ENCODE results near the gene AIG1.
"Not testable (repeated sequence)": the region's sequence is repeated elsewhere in the genome, so short reads cannot be mapped to it uniquely, and the experiment has no call there.

AIG1 gene

GRCh38 chr6:143135325-143135724 lies 74.6 kb downstream of the AIG1 start:
- DNase-seq: no peak

DNA sequence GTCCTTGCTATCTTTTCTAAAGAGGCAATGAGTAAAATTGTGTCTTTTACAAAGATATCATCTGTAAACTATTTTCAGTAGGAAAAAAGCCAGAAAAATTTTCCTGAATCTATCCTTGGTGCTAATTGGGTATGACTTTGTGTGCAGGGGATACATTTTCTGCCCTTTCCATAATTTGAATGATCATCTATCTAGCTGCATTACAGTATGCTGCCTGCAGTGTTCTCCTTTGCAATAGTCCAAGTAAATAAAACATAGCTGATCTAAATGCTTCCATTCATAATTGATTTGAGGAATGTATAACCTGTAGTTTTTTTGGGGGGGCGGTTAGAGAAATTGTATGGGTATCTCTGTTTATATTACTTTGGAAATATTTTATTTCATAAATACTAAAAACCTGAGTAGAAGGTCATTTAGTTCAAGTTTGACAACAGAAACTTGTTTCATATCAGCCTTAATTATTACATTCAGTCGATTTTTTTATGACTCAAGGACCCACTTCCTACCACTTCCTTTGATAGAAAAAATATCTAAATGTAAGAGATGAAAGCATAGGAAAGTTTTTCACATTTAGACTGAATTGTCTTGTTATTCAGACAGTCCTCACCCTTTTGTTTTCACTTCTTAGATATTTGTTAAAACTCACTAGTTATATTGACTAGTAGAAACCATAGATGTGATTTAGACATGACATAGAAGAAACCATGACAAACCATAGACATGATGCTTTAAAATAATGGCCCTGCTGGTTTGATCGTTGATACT lies 75.3 kb downstream of the AIG1 start:
- no peak for DNase-seq

GRCh38 chr6:143136647-143137046 lies 76.0 kb downstream of the AIG1 start:
- DNase-seq: no peak

DNA sequence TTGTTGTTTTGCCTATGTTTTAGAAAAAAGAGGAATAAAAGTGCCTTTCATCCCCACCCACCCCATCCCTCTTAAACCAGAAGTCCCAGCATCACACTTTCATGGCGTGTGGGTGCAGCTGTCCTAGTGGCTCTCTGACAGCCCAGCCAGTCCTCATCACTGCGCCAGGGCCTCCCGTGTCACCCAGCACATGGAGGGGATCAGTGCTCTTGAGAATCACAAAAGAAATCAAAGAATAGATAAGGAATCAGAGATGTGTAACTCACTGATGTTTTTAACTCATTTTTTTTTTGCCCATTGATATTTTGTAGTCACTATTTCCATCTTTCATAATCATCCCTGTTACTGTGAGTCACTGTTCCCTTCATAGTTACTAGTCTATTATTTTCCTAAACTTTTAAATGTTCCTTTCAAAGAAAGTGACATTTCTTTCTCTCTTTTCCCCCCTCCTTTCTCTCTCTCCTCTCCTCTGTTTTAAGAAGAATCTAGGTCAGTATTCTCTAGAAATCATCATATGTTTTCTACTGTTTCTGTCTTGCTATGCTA lies 78.6 kb downstream of the AIG1 start:
- DNase-seq: no peak

- peak in 1 of 4 experiments; percentile 6 for DNase-seq
These were observed 79.2 kb downstream of the AIG1 start for GRCh38 chr6:143139884-143140283.

DNA sequence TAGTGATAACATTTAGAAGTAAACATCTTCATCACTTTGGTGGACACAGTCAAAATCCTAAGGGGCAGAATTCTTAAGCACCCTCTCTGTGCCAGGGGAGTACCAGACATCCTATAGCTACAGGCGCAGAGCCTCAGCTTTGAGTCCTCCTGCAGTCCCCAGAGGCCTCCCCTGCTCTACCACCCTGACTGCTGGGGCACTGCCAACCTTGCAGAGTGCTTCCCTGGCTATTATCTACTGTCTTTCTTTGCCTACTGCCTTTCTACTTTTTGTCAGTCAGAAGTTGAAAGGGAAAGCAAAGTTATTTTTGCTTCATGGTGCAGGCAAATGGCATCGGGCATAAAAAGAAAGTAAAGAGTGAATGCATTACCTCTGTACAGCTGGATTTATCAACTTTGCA lies 80.1 kb downstream of the AIG1 start:
- DNase-seq: no peak

GRCh38 chr6:143141442-143141841 lies 80.8 kb downstream of the AIG1 start:
- DNase-seq: no peak

- no peak for DNase-seq
These were observed 85.6 kb downstream of the AIG1 start for GRCh38 chr6:143146186-143146851.

- DNase-seq: no peak
These were observed 89.1 kb downstream of the AIG1 start for GRCh38 chr6:143149771-143150170.

- DNase-seq: no peak
These were observed 89.6 kb downstream of the AIG1 start for GRCh38 chr6:143150281-143150680.

DNA sequence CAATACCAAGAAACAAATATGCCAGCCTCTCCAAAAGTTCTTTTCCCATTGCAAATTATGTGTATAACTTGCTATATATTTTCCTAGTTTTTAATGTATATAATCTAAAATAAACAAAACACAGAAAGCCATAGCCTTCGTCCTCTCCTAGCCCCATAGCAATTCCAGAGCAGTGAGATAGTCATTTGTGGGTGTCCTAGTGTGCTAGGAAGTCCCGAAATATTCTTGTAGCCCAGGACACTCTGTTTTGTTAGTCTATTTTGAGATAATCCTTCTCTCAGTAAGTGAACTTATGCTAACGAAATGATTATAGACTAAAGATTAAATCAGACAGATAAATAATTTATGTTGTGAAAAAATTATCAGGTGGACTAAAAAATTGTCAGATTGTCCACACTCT lies 90.7 kb downstream of the AIG1 start:
- no peak for DNase-seq

GRCh38 chr6:143155681-143156080 lies 95.0 kb downstream of the AIG1 start:
- no peak for DNase-seq

DNA sequence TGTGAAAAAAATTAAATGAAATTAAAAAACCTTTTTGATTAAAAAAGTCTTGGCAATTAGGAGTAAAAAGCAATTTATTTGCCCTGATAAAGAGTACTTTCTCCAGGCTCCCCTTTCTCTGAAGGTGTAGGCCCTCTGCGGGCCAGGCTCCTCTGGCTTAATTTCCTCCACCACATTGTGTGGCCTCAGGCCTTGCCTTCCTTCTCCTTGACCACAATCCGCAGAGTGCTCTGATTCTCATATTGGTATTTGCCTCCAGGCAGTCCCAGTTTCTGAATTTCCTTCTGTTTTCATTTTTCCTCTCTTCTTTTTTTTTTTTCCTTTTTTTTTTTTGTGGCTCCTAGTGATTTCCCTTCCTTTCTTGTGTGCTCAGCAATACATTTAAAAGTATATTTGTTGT lies 96.4 kb downstream of the AIG1 start:
- no peak for DNase-seq

- no peak for DNase-seq
These were observed 97.5 kb downstream of the AIG1 start for GRCh38 chr6:143158113-143158581.

- DNase-seq: no peak
These were observed 98.3 kb downstream of the AIG1 start for GRCh38 chr6:143159001-143159400.

DNA sequence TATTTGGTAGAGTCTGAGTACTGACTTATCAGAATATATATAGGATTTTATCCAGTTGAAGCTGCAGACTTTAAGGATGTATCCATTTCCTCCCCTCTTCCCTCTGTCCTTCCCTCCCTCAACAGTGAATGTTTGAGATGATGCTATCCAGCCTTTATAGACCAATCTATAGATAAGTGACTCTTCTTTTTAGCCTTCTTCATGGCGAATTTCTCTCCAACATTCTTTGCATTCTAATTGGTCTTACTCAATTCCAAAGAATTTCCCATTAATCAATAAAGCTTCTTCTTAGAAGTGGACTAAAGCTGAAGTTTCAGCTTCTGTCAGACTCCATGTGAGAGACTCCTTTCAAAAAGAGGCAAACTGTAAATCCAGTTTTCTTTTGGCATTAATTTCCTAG lies 99.3 kb downstream of the AIG1 start:
- DNase-seq: no peak

DNA sequence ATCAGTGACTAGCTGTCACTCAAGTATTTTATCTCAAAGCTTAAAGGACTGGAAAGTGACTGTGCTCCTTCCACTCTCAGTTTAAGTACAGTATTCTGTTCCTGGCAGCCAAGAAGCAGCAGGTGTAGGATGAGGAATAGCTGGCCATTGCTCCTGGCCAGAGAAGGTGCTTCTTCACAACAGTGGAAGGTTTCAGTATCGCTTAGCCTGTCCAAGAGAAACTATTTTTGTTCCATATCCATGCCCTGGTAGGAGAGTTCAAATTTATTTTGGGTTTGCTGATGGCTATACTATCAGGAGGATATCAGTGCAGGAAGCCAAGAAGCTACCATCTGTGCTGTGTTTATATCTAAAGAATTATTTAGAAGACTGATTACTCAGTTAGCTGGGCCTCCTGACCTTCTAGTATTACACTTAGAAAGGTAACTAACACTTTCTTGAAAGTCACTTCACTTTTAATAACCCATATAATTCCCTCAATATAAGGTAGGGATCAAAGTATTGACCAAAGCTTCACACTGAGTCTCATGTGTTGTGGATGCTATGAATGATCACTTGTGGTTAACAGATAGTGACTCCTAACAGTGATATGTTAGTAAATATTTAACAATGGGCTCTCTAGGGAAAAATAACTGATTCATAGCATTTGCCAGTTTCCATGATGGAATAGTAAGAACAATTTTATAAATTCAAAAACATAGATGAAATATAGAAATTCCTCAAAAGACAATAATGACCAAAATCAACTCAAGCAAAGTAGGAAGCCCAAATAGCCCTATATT lies 99.9 kb downstream of the AIG1 start:
- DNase-seq: no peak

DNA sequence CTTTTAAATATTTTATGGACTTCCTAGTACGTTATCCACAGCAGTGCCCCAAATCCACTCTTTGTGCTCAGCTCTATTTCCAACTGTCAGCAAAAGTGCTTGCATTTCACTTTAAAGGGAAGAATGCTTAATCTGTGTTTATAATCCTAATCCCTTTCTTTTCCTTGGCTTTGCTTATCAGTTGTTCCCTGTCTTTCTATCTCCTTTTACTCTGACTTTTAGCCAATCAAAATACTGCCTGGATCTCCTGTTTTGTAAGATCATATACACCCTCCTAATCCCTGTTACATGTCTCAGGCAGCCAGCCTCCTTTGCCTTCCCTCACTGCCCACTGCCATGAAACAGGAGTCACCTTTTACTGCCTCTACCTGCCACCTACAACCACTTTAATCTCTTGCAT lies 102.9 kb downstream of the AIG1 start:
- no peak for DNase-seq

- no peak for DNase-seq
These were observed 103.9 kb downstream of the AIG1 start for GRCh38 chr6:143164565-143165105.

DNA sequence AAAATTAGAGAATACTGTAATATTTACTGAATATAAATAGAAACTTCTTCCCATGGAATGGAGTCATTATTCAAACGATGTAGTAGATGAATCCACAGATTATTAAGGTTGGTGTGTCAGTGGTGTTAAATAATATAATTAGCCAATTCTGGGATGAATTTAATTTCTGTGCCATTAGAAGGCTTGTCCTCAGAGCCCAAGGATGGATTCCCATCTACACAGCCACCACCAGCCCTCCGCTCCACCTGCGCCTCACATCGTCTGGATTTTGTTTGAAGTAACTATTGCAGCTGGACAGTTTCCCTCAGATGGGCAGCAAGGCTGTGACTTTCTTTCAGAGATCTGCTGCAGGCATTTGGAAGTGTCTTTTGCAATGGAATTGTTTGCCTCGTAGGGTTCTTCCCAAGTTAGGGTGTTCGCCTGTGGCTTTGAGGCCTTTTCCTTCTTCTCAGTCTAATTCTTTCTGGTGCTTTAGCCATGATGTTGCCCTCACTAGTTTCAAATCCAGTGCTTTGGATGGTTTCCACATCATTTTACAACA lies 104.7 kb downstream of the AIG1 start:
- no peak for DNase-seq

DNA sequence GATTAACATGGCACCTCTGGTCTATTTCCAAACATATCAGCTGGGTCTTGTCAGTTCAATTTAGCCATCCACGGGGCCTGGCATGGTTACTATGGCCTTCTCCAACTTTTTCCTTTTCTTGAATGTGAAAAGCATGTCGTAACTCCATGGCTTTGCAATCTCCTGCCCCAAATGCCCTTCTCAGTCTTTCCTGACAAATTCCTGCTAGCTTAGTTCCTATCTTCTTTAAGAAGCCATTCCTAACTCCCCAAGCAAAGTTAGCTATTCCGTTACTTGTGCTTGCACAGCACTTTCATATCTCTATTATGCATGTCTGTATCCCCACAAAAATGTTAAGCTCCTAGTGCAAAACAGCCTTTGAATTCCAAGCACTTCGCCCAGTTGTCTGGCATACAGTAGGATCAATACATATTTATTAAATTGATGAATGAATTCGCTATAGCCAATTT lies 105.6 kb downstream of the AIG1 start:
- DNase-seq: no peak

DNA sequence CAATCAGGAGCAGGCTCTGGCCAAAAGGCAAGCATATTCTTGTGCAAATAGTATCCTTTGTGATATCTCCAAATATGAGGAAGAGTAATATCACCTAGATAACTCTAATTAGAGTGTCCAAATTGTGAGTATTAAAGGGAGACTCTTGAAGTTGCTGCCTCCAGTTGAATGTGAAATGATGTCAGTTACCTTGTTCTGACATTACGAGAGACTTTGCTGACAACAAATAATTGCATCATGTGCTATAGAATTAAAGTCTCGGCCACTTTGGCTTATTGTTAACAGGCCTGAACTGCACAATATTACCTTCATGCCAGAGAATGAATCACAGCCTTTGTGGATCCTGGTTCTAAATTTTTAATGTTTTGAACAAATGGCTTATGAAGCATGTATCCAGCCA lies 106.5 kb downstream of the AIG1 start:
- no peak for DNase-seq

DNA sequence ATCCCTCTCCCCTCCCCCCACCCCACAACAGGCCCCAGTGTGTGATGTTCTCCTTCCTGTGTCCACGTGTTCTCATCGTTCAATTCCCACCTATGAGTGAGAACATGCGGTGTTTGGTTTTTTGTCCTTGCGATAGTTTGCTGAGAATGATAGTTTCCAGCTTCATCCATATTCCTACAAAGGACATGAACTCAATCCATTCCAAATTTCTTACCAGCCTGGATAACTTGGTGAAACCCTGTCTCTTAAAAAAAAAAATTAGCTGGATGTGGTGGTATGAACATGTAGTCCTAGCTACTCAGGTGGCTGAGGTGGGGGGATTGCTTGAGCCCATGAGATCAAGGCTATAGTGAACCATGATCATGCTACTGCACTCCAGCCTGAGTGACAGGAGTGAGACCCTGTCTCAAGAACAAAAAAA lies 107.7 kb downstream of the AIG1 start:
- not testable (repeated sequence) for DNase-seq

All from activated CD4-positive, CD25-positive, alpha-beta regulatory T cell (primary cell).